HG03103 (cell line): Measurements from ENCODE around the gene SPINK13.
"Not testable (repeated sequence)": the region's sequence is repeated elsewhere in the genome, so short reads cannot be mapped to it uniquely, and the experiment has no call there.

Experiments
- ATAC-seq: cut with Tn5 transposase; IDR thresholded peaks from one replicate; pipeline ENCODE4 v1.9.1; 2021; ENCODE audit warnings: low read depth; ENCODE audit not compliant: unreplicated experiment

Gene SPINK13

DNA sequence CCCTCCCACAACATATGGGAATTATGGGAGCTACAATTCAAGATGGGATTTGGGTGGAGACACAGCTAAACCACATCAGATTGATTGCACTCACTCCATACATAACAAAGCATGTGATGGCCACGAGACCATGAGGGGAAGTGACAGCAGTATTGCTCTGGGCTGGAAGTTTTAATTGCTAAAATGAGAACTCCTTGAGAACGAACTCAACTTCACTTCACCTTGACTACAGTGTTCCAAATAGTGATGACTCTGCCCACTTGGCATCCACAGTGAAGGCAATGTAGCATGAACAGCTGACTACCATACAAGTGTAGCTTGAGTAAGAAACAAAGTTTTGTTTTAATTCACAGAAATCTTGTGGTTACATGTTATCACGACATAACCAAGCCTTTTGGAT is 42.9 kb downstream of the SPINK13 start:
- no peak for ATAC-seq

DNA sequence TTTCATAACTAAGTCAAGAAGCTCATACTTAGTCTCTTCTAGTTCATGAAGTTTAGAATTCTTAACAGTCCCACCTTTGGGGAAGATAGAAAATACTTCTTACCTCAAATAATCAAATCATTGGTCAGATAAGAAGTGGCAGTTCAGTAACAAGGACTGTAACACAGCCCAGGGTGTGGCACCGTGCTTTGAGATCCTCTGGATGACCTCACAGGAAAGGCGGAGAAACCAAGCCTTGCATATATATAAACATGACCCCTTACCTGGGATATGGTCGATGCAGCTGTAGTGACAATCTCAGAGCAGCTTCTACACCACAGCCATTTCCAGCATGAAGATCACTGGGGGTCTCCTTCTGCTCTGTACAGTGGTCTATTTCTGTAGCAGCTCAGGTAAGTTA is 43.6 kb downstream of the SPINK13 start, which contains the start of gene SPINK7:
TSS of gene SPINK7 (plus strand) at position 271 of the 400 bp plus-strand sequence. CDS start at position 332, 61 bp downstream.
- ATAC-seq: no peak

DNA sequence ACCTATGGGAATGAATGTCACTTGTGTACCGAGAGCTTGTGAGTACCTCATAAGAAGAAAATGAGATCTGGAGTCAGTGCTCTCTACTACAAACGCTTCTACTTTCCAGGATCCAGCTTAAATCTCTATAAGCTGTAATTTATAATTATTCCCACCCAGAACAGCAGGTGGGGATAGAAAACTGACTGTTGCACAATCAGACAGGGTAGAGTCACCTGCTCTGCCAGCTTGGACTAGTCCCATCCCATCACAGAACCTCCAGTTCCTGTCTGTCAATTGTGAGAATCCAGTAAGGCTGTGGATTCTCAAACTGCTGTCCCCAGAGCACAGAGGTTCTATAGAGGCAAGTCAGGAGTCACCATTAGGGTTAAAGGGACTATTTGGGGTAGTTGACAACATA is 45.6 kb downstream of the SPINK13 start:
- ATAC-seq: no peak

DNA sequence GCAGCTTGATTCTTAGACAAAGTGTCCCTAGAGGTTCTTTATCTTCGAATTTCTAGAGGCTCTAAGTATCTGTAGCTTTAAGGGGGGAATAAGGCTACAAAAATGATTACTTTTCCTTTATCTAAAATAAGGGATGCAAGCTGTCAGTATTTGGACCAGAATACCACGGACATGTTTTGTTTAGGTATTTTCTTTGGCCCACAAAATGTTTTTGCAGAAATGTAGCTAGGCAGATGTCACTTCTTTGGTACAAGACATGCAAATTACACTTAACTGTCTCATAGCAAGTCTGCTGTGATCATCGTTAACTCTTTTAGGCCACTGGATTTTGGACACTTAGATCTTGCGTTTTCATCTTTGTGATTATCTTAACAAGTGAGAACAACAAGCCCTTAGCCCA is 46.1 kb downstream of the SPINK13 start:
- no peak for ATAC-seq

DNA sequence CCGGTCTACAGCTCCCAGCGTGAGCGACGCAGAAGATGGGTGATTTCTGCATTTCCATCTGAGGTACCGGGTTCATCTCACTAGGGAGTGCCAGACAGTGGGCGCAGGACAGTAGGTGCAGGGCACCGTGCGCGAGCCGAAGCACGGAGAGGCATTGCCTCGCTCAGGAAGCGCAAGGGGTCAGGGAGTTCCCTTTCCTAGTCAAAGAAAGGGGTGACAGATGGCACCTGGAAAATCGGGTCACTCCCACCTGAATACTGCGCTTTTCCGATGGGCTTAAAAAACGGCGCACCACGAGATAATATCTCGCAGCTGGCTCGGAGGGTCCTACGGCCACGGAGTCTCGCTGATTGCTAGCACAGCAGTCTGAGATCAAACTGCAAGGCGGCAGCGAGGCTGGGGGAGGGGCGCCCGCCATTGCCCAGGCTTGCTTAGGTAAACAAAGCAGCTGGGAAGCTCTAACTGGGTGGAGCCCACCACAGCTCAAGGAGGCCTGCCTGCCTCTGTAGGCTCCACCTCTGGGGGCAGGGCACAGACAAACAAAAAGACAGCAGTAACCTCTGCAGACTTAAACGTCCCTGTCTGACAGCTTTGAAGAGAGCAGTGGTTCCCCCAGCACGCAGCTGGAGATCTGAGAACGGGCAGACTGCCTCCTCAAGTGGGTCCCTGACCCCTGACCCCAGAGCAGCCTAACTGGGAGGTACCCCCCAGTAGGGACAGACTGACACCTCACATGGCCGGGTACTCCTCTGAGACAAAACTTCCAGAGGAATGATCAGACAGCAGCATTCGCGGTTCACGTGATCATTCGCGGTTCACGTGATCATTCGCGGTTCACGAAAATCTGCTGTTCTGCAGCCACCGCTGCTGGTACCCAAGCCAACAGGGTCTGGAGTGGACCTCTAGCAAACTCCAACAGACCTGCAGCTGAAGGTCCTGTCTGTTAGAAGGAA is 51.7 kb downstream of the SPINK13 start:
- not testable (repeated sequence) for ATAC-seq

GRCh38 chr5:148333262-148333849 is 64.8 kb downstream of the SPINK13 start:
- ATAC-seq: no peak

DNA sequence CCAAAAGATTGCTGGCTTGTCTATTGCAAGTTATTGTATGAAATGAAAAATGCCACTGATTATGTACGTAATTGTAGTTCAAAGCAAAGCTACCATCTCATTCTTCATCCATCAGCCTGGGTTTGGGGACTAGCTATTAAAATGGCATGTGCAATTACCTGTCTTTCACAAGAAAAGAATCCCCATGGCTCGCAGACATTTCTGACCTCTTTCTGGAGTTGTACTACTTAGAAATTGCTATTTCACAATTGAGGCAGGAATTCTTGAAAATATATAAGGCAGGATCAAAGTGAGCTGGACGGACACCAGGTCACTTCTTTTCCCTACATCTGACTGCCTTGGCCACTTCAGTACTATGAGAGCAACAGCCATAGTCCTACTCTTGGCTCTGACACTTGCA is 66.7 kb downstream of the SPINK13 start, which contains the start of gene SPINK9:
TSS of gene SPINK9 (plus strand) at position 301 of the 400 bp plus-strand sequence. CDS start at position 356, 55 bp downstream.
- ATAC-seq: no peak
